Measurements from ENCODE around the gene NHS. TPM values are rescaled to one million over a fixed set of nuclear protein-coding genes. Genes with fewer than 3 reads are reported as not detected.

The NHS gene
- total RNA-seq, 6 experiments from 2014 or later = 2.8 to 6.1 (median 4.9) TPM

GRCh38 chrX:17380221-17380620 lies 5.2 kb downstream of the NHS start:
- Mint-ChIP-seq H3K9me3 (peaks cover 9% of the 10 kb centered on the region), H3K27ac (no peak overlapping the region), H3K36me3 (ENCODE audit: low read depth) (peaks cover 20% of the 10 kb centered on the region), H3K4me1 (ENCODE audit: low read depth) (peaks cover 30% of the 10 kb centered on the region), H3K27me3 (ENCODE audit: insufficient read depth) (no peaks in the 10 kb centered on the region), H3K4me3 (no peak overlapping the region)
- TF ChIP-seq, protein P1, sequence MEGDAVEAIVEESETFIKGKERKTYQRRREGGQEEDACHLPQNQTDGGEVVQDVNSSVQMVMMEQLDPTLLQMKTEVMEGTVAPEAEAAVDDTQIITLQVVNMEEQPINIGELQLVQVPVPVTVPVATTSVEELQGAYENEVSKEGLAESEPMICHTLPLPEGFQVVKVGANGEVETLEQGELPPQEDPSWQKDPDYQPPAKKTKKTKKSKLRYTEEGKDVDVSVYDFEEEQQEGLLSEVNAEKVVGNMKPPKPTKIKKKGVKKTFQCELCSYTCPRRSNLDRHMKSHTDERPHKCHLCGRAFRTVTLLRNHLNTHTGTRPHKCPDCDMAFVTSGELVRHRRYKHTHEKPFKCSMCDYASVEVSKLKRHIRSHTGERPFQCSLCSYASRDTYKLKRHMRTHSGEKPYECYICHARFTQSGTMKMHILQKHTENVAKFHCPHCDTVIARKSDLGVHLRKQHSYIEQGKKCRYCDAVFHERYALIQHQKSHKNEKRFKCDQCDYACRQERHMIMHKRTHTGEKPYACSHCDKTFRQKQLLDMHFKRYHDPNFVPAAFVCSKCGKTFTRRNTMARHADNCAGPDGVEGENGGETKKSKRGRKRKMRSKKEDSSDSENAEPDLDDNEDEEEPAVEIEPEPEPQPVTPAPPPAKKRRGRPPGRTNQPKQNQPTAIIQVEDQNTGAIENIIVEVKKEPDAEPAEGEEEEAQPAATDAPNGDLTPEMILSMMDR (IDR thresholded peaks at IDR 0.05) = no peak
- DNase-seq = no peak

DNA sequence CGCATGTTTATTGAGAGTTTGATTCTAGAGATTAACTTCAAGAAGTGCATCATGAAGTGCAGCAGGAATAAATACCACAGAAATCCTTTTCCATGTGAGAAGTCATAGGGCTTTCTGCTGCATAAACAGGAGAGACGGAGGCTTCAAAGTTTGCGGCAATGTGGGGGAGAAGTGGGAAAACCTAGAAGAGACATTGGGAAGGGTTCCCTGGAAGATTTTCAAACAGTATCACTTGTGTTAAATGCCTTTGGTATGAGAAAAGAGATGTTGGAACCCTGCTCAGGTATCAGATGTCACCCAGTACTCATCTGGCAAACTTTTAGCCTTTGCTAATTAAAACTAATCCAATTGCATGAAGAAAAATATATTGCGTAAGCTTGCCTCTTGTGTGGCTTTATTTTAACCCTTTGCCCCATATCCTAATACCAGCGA lies 15.4 kb downstream of the NHS start:
- no peak overlapping the region; the same call in 1 of the 2 replicates for H3K4me3 Mint-ChIP-seq
- no peaks in the 10 kb centered on the region for H3K27me3 Mint-ChIP-seq (ENCODE audit: insufficient read depth)
- no peaks in the 10 kb centered on the region for H3K9me3 Mint-ChIP-seq
- peaks cover 23% of the 10 kb centered on the region for H3K4me1 Mint-ChIP-seq (ENCODE audit: low read depth)
- no peak for DNase-seq
- TF ChIP-seq, protein P1 (IDR thresholded peaks at IDR 0.05) = no peak
- H3K27ac Mint-ChIP-seq = no peak overlapping the region; the same call in 1 of the 2 replicates
- H3K36me3 Mint-ChIP-seq (ENCODE audit: low read depth) = no peaks in the 10 kb centered on the region

DNA sequence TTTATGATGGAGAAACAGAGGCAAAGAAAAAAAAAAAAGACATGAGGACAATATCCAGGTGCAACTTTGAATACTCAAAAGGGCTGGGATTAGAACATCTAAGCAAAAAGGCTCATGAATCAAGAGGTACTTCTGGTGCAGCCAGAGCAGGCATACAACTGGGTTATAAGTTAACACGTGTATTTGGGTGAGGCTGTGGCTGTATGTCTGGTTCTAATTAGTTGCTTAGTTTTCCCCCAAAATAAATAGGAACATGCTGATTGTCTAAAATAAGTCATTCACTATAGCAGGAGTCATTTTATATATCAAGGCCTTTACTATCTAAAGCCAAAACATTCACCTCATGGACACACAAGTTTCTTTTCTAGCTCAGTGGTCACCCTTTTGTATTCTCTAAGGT lies 20.2 kb downstream of the NHS start:
- TF ChIP-seq, protein P1 (IDR thresholded peaks at IDR 0.05) = no peak
- H3K27ac Mint-ChIP-seq = no peak overlapping the region
- H3K27me3 Mint-ChIP-seq (ENCODE audit: insufficient read depth) = no peaks in the 10 kb centered on the region
- peaks cover 38% of the 10 kb centered on the region for H3K4me1 Mint-ChIP-seq (ENCODE audit: low read depth)
- DNase-seq = no peak
- H3K9me3 Mint-ChIP-seq = no peaks in the 10 kb centered on the region
- no peak overlapping the region for H3K4me3 Mint-ChIP-seq
- 0 out of 2 replicates have a peak, but pooled peaks cover 5% of the 10 kb centered on the region for H3K36me3 Mint-ChIP-seq (ENCODE audit: low read depth)

DNA sequence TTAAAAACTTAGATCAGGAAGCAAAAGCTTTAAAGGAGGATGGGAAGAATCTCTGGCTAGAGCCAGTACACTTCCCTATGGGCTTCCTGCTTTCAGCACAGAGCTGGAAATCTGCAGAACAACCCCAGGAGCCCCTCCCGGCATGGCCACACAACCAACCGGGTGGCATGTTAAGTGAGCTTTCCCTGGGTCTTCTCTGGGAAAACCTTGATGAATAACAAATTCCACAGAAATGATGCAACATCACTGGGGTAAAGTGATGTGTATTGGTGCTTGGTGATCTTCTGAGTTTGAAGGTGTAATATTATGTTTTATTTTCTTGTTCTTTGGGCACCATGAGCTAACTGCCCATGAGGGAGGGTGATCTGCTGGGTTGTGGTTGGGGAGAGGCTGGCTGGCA lies 22.1 kb downstream of the NHS start:
- no peak overlapping the region for H3K27ac Mint-ChIP-seq
- H3K4me3 Mint-ChIP-seq = no peak overlapping the region
- DNase-seq = no peak
- TF ChIP-seq, protein P1 (IDR thresholded peaks at IDR 0.05) = no peak
- no peaks in the 10 kb centered on the region for H3K27me3 Mint-ChIP-seq (ENCODE audit: insufficient read depth)
- H3K4me1 Mint-ChIP-seq (ENCODE audit: low read depth) = peaks cover 29% of the 10 kb centered on the region
- no peaks in the 10 kb centered on the region for H3K9me3 Mint-ChIP-seq
- H3K36me3 Mint-ChIP-seq (ENCODE audit: low read depth) = 0 out of 2 replicates have a peak, but pooled peaks cover 5% of the 10 kb centered on the region

- Mint-ChIP-seq H3K9me3 (0 out of 2 replicates have a peak, but pooled peaks cover 4% of the 10 kb centered on the region), H3K27me3 (ENCODE audit: insufficient read depth) (no peaks in the 10 kb centered on the region; the same call in 1 of the 2 replicates), H3K36me3 (ENCODE audit: low read depth) (peaks cover 20% of the 10 kb centered on the region), H3K4me3 (no peak overlapping the region), H3K27ac (no peak overlapping the region), H3K4me1 (ENCODE audit: low read depth) (peaks cover 44% of the 10 kb centered on the region)
- DNase-seq = no peak
- TF ChIP-seq, protein P1 (IDR thresholded peaks at IDR 0.05) = no peak
Observed at GRCh38 chrX:17403189-17403691, 28.2 kb downstream of the NHS start.

Measured in HFFc6 (cell line).